Measurements from ENCODE around the gene TMEM50B.
"Not testable (repeated sequence)": the region's sequence is repeated elsewhere in the genome, so short reads cannot be mapped to it uniquely, and the experiment has no call there.

Gene TMEM50B

DNA sequence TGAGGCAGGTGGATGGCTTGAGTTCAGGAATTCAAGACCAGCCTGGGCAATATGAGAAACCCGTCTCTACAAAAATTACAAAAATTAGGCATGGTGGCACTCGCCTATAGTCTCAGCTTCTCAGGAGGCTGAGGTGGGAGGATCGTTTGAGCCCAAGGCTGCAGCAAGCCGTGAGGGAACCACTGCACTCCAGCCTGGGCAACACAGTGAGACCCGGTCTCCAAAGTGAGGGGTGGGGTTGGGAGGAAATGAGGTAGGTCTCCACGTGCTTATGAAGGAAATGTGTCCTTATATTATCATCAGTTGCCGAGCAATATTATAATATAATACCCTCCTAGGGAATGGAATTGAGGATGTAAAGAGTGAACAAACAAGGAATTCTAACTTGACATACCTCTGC, 2.7 kb downstream of the TMEM50B start:
- no peak for FAIRE-seq

DNA sequence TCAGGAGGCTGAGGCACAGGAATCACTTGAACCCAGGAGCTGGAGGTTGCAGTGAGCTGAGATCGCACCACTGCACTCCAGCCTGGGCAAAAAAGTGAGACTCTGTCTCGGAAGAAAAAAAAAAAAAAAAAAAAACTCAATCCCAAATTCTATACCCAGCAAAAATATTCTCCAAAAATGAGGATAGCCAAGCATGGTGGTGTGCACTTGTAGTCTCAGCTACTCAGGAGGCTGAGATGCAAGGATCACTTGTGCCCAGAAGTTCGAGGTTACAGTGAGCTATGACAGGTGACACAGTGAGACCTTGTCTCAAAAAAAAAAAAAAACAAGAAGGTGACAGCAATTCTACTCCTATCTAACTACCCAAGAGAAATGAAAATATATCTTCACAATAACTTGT, 6.4 kb downstream of the TMEM50B start:
- FAIRE-seq, result no peak

DNA sequence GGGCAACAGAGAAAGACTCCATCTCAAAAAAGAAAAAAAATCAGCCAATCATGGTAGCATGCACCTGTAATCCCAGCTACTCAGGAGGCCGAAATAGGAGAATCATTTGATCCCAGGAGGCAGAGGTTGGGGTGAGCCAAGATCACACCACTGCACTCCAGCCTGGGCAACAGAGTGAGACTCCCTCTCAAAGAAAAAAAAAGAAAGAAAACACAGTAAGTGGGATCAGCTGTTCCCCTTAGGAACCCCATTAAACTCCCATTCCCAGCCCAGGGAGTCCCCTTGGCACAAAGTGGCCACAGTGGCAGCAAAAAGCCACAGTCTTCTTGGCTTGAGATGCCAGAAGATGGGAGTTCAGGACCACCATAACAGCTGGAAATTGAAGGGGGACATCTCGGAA, 9.1 kb downstream of the TMEM50B start:
- no peak for FAIRE-seq

DNA sequence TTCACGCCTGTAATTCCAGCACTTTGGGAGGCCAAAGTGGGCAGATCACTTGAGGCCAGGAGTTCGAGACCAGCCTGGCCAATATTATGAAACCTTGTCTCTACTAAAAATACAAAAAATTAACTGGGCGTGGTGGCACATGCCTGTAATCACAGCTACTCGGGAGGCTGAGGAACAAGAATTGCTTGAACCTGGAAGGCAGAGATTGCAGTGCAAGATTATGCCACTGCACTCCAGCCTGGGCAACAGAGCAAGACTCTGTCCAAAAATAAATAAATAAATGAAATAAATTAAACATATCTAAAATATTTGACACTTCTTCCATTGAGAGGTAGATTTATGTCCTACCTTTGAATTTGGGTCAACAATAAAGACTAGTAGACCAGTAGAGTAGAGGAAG, 10.6 kb downstream of the TMEM50B start:
- not testable (repeated sequence) for FAIRE-seq

DNA sequence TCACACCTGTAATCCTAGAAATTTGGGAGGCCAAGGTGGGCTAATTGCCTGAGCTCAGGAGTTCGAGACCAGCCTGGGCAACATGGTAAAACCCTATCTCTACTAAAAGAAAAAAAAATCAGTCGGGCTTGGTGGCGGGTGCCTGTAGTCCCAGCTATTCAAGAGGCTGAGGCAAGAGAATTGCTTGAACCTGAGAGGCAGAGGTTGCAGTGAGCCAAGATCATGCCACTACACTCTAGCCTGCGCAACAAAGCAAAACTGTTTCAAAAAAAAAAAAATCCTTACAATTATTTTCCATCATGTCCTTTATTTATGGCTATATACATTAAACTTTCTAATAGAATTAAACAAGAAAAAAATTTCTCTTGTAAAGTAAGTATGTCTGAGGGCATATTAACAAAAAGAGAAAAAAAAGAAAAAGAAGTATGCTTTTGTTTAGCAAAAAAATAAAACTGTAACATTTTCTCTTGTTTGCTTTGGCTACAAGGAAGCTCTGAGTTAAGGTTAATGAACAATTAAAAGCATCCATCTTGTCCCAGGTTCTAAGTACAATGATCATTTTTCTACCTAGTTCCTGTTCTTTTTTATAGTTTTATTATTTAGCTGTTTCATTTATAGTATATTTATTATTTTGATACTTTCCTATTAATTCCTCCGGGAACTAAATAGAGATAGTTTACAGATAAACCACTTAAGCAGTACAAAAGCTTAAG, 18.1 kb downstream of the TMEM50B start:
- peak; percentile 32 for FAIRE-seq

DNA sequence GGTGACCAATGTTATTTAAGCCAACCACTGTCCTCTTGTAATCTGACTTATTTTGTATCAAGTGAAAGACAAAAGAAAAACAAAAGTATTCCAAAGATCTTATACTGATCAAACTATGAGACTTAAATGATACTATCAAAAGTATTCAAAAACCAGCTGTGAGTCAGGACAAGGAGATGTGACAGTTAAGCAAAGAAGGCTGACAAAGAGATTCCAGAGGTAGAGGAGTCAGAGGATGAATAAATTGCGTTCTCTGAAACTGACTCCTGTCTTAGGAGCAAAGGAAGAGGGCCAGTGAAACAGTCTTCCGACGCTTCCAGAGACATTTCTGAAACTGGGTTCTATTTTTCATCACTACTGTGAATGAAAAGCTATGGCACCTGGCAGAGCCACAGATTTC, 20.9 kb downstream of the TMEM50B start:
- FAIRE-seq, result no peak

DNA sequence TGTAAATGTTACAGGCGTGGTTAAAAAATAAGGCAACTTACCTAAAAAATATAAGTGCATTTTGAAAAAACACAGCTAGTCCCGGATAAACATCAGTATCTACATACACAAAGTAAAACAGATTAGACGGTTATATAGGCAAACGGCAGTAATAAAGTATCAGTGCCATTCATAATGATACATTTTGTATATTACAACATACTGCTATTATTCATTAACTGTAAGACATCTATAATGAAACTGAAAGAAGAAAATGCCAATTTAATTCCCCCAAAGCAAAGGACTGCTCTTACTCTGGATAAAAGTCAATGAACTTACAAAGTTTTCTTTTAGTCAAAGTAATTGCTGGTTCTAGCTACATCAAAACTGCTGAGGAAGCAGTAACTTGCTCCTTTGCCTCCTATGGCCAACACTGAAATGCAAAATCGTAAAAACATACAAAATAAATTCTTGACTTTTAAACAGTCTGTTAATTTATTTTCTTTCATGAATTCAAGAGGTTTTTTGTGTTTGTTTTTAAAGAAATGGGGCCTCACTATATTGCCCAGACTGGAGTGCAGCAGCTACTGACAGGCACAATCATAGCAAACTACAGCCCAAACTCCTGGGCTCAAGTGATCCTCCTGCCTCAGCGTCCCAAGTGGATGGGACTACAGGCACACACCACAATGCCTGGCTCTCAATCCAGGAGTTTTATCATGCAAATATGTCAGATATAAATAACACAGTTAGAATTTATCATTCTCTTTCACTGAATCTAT, 23.9 kb downstream of the TMEM50B start:
- FAIRE-seq, result no peak

DNA sequence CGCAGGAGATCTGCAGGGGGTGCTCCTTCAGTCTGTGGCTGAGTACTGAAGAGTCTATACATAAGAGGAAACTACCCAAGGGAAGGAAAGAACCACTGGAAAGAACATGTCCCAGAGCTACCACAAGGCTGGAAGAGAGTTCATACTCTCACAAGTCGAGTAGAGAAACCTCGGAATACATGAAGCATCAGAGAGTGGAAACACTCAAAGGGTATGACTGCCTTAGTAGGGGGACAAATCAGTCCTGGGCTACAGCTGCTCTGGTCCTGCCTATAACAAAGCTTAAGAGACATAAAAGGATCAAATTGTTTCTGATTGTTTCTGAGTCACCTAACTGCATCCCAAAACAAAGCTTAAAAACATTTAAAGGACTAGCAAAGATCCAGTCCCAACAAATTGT, 27.4 kb downstream of the TMEM50B start:
- FAIRE-seq, result no peak

DNA sequence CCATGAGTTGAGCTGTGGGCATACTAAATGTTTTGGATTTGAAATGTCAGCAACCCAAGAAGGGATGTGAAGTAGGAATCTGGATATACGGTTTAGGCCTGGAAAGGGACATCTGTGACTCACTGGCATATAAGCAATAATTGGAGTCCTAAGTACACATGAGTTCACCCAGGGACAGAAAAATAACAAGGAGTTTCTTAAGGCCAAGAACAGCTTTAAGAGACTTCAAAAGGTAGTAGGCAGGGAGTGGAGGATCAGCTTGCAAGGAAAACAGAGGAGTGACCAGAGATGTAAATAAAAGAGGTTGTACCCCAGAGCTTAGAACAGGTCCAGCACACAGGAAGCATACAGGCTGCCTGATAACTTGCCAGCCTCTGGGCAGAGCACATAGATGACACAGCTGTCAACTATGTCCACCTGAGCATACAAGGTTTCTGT, 28.1 kb downstream of the TMEM50B start:
- FAIRE-seq, result no peak

DNA sequence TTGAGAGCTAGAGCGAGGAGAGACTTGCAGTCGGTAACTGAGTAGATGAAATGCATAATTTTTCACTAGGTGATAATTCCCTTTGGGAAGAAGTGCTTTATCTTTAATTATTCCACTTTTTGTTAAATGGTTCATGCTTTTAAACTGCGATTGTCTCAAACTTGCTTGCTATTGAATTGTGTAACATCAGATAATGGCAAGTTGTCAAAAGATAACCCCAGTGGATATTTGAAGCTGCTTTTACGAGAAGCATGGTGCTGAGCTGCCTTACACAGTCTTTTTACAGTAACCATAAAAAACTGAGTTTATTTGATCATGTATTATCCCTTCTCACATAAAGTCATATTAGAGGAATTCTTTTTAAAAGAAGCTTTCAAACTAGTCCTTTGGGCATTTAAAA, 30.2 kb downstream of the TMEM50B start:
- no peak for FAIRE-seq

DNA sequence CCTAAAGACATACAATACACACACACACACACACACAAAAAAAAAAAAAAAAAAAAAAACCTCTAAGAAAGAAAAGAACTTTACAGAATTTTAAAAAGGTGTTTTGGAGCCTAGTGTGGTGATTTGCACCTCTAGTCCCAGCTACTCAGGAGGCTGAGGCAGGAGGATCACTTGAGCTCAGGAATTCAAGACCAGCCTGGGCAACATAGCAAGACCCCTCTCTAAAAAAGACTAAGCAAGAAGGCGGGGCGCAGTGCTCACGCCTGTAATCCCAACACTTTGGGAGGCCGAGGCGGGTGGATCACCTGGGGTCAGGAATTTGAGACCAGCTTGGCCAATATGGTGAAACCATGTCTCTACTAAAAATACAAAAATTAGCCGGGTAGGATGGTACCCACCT, 33.2 kb downstream of the TMEM50B start:
- not testable (repeated sequence) for FAIRE-seq

DNA sequence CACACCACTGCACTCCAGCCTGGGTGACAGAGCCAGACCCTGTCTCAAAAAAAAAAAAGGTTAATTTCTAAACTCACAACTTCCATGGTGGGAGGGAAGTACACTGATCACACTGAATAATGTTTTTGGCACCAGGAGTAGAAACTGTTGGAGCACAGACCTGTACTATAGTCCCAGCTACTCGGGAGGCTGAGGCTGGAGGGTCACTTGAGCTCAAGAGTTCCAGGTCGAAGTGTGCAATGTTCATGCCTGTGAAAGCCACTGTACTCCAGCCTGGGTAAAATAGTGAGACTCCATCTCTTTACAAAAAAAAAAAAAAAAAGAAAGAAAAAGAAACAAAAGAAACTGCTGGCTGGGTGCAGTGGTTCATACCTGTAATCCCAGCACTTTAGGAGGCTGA, 35.3 kb downstream of the TMEM50B start:
- no peak for FAIRE-seq

DNA sequence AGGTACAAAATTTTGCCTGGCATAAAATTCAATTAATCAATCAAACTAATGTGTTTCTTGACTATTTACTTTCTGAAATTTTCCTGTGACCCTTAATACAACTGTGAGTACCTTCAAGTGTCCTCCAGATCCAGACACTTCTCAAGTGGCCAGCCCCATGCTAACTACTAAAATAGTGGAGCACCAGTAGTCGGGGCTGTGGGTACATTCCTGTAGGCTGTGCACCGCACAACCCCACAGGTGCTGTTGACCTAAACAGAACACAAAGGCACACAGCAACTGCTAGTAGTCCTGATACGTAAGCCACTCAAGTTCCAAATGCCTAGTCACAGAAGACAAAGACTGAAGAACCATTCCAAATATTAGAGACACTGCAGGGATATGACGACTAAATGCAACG, 36.6 kb downstream of the TMEM50B start:
- no peak for FAIRE-seq

DNA sequence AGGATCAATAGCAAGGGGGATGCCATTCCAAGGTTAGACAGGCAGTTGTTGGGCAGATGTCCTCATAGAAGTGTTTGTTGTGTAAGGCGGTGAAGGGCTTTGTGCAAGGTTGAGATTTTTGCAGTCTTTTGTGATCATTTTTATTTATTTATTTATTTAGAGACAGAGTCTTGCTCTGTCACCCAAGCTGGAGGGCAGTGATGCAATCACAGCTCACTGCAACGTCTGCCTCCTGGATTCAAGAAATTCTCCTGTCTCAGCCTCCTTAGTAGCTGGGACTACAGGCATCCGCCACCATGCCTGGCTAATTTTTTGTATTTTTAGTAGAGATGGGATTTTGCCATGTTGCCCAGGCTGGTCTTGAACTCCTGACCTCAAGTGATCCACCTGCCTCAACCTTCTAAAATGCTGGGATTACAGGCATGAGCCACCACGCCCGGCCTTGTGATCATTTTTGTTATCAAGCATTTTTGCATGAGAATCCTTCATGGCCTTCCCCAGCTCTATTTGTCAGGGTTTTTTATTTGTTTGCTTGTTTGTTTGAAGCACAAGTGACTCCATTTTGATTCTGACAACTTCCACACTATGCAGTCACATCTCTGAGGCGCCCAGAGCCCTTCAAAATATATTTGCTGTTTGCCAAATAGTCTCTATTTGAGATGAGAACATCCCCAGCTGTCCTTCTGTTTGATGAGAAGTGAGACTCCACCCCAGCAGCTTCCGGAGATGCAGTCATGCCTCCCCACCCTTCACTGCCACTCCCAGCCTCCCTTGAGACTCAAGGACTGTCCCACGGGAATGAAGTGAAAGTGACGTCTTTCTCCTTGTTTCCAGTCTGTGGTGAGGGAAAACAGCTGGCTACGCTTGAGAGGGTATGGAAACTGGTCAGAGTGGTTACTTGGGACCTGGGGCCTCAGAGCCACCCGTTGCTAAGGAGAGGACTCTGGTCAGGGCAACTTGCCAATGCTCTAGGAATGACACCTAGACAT, 38.0 kb downstream of the TMEM50B start:
- no peak for FAIRE-seq

DNA sequence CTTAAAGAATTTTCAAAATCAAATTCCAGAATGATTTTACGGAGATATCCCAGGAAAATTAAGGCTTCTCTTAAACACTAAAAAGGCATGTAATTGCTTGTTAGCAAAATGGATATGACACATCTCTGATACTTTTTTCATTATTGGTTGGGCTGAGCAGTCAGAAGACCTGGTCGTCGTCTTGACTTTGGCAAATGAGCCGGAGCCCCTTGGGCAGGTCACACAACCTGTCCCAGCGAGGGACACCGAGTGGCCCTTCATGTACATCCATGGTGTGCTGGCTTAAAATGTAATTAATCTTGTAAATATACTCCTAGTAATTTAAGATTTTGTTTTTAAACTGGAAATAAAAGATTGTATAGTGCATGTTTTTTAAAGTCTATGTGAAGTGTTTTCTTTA, 42.6 kb downstream of the TMEM50B start:
- no peak for FAIRE-seq

DNA sequence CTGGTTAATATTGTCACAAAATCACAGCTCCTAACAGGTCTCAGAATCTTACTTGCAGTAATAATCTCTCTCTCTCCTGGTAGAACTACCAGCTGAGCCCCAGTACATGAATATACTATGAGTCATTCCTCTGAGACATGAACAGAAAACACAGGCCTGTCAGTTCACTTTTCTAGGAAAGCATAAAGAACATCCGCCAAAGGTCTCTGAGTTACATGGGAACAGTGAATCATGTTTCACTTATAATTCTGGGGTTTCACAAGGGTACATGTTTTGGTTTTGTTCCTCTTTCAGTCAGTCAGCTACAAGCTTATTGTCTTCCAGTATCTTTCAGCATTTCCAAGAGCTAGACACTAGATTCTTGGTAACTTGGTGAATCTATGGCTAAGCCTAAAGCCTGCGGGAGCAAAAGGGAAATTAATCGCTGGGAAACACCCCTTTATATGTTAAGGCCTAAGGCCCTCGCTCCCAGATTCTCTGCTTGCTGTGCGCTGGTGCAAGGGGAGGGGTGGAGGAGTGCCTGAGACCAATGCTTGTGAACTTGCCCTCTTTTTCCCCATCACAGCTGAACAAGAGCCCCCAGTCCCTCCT, 44.9 kb downstream of the TMEM50B start:
- no peak for FAIRE-seq

DNA sequence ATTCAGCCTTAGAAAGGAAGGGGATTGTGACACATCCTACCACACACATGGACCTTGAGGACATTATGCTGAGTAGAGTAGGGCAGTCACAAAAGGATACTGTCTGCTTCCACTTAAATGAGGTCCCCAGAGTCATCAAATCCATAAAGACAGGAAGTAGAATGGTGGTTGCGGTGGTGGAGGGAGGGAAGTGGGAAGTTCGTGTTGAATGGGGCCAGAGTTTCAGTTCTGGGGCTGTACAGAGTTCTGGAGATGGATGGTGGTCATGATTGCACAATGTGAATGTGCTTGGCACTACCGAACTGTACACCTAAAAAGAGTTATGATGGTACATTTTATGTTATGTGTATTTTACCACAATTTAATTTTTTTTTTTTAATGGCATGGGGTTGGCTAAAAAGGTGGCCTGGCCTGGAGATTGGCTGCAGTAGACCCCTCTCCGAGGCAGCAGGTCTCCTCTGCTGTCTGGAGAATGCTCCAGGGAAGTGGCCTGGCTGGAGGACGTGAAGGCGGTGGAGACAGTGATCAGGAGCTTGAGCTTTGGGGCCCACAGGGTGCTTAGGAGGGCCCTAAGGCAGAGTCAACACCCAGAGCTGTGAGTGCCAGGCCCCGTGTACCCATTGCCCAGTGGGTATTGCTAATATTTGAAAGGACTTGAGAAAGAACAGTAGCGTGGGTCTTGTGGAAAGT, 46.2 kb downstream of the TMEM50B start:
- no peak for FAIRE-seq

DNA sequence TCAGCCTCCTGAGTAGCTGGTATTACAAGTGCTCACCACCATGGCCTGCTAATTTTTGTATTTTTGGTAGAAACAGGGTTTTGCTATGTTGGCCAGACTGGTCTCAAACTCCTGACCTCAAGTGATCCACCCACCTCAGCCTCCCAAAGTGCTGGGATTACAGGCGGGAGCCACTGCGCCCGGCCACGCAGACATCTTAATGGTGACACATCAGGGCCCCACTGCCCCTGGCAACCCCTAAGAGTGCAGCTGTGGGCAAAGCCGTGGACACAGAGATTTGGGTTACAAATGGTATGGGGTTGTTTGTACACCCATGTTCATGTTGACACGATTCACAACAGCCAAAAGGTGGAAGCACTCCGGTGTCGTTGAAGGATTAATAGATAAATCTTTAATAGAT, 46.8 kb downstream of the TMEM50B start:
- no peak for FAIRE-seq

DNA sequence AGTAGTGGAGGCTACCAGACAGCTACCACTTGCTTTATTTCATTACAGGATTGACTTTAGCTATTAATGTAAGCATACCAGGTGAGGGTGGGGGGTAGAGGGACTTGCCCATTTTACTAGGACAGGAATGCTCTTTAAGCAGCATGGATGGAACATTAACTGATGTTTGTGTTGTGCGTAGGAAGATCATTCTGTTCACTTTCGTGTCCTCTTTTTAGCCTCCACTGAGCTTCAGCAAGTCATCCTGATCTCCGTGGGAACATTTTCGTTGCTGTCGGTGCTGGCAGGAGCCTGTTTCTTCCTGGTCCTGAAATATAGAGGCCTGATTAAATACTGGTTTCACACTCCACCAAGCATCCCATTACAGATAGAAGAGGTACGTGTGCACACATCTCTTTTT, 47.3 kb downstream of the TMEM50B start:
- FAIRE-seq, result no peak

DNA sequence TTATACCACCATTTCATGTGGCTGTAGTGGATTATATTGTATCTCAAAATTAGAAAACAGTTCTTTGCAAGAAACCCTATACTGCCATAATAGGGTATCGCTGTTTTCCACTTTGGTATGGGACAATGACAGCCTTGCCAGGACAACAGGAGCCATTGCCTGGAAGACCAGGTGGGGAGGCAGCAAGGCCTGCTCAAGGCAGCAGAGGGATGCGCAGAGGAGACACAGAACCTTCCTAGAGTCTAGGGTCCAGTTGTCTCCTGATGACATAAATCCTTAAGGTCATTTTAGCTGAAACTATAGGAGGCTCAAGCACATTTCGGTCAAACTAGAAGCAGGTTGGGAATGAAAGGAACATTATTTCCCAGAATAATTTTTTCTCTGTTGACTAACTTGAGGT, 48.9 kb downstream of the TMEM50B start:
- FAIRE-seq, result no peak

DNA sequence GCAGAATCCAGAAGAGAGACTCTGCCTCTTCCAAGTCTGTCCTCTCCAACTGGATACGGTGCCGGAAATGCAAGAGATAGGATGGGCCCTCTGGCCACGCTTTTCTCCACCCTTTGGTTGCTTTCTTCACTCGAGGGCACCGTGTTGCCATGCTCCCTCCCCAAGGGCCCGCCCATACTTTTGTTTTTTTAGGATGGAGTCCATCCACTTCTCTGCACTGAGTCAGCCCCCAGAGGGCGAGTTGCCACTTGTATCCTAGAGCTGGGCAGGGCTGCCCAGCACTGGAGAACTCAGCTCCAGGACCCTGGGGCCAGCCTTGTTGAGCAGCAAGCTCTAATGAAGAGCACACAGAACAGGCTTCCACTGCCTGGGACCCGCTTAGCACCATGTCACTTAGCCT, 51.1 kb downstream of the TMEM50B start:
- no peak for FAIRE-seq

DNA sequence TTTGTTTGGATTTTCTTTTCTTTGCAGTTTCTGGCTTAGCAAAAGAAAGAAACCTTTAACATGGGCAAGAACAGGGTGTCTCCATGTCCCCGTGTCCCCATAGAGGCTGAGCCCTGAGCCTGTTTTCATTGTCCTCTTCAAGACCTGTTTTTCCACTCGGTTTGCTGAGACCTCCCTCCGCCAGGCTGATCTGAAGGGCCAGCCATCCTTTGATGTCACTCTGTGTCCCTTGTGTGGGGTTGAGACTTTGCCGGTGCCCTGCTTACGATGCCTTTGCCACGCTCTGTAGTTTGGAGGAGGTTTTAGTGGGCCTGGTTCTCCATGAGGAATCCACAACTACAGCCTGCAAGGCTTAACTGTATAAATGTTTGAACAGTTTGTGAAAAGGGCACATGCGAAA, 52.7 kb downstream of the TMEM50B start:
- FAIRE-seq, result no peak

Measured in A204.1 (cell line).